NOMO-1 treated with dmso at 0.1 percent for 144 hours (cell line): ENCODE results near the gene C17orf100.
"Not testable (repeated sequence)": the region's sequence is repeated elsewhere in the genome, so short reads cannot be mapped to it uniquely, and the experiment has no call there.

Source experiments
- DNase-seq: peaks from one replicate; lab custom pipeline; 2025; ENCODE audit not compliant: unreplicated experiment; lab: John Stamatoyannopoulos, UW

C17orf100 gene

DNA sequence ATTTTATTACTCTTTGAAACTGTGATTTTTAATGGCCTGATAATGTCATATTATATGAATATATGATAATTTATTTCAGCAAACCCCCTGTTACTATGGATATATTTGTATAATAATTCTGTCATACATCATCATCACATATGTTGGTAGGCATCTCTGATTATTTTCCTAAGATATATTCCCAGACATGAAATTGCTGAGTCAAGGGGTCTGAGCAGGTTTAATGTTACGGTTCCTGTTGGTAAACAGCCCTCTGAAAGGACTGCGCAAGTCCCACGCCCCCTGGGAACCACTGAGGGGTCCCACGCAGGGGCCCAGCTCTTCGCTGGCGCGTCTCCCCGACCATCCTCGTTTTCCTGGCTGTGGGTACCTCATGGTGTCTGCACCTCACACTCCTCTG, 37.4 kb downstream of the C17orf100 start:
- DNase-seq, result no peak

DNA sequence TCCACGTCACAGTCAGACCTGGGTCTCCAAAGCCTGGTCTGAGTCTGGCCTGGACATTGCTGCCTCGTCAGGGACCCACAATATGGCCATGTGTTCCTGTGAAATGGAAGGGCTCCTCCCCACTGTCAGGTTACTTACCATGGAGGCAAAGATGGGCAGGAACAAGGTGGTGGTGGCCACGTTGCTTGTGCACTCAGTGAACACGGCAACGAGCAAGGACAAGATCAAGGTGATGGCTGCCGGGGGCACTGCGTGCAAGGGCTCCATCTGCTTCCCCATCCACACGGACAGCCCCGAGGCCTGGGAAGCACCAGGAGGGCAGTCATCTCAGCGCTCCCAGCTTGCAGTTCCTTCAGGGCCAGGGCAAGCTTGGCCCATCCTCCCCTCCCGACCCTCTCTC, 39.1 kb downstream of the C17orf100 start:
- DNase-seq, result no peak

DNA sequence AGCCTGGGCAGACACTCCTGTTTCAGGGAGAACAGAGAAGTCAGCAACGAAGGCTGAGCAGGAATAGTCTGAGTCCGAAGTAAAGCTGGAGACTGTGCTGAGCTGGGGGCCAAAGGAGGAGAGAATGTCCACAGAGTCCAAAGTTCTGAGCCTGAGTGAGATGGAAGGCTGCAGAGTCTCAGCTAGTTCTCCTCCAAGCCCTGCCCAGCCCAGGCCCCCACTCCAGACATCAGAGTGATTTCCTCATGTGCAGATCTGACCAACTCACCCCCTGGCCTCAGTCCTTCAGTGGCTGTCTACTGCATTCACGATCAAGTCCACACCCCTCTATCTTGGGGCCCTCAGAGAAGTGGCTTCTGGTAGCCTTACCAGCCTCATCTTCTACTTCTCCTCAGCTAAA, 40.0 kb downstream of the C17orf100 start:
- no peak for DNase-seq

DNA sequence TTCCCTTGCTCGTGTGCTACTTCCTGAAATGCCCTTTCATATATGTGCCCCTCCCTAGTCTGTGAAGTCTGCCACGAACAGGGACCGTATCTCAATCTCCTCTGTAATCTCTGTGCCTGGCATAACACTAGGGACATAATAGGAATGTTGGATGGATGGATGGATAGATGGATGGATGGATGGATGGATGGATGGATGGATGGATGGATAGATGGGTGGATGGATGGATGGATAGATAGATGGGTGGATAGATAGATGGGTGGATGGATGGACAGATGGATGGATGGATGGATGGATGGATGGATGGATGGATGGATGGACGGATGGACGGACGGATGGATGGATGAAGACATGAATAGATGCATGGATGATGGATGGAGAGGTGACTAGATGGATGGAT, 40.4 kb downstream of the C17orf100 start:
- not testable (repeated sequence) for DNase-seq

DNA sequence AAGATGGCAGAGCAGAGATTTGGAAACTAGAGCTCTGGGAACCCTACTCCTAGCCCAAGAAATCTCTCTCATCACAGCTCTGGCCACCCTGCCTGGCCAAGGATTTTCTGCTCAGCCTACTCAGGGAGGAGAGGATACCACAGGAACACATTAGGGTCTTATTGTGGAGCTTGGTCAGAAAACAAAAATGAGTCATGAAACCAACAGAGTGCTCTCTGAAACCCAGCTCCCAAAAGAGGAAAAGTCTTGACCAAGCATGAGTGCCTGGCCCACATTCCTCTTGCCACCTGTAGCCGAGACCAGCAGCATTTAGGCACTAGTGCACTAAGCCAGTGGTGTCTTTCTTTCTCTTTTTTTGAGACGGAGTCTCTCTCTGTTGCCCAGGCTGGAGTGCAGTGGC, 43.5 kb downstream of the C17orf100 start:
- no peak for DNase-seq

DNA sequence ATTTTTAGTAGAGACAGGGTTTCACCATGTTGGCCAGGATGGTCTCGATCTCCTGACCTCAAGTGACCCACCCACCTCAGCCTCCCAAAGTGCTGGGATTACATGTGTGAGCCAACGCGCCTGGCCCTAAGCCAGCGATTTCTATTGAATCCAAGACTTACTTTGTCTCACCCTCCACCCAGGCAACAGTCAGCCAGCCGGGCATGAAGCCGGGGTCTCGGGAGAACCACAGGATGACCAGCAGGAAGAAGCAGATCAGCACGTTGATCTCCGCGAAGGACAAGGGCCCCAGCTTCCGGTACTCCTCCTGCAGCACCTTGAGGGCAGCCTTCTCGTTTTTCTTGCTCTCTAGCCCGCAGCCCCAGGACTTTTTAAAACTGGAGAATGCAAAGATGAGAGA, 44.0 kb downstream of the C17orf100 start:
- no peak for DNase-seq

DNA sequence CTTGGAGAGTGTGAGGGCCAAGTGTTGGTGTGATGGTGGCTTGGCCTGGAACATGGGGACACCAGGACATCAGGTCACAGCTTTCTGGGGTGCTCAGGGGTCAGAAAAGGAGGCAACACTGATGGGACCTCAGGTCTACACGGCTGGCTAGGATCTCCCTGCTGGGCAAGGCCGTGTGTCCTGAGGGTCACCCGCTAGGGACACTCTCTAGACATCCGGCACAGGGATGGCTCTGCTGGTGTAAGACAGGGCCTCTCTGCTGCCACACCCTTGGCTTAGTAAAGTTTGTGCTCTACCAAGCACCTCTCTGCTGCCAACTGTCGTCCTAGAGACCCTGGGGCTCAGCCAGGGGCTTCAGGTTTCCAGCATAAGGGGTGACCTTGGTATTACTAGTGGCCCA, 45.3 kb downstream of the C17orf100 start:
- no peak for DNase-seq

DNA sequence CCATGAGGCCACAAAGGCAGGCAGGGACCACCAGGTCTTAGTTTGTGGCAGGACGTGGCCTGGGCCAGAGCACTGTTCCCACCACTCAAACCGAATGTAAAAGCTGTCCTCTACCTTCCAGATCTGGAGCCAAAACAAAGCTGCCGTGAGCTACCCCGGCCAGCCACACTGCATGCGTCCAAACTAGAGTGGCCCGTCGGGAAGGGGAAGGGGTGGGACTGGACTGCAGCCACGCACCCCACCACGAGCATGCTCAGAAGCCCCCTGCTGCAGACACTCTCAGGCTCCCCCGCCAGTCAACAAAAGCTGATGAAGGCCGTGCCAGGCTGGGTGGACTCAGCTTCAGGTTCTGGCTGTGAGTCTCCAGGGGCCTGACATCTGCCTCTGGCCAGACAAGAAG, 46.4 kb downstream of the C17orf100 start:
- DNase-seq, result no peak

DNA sequence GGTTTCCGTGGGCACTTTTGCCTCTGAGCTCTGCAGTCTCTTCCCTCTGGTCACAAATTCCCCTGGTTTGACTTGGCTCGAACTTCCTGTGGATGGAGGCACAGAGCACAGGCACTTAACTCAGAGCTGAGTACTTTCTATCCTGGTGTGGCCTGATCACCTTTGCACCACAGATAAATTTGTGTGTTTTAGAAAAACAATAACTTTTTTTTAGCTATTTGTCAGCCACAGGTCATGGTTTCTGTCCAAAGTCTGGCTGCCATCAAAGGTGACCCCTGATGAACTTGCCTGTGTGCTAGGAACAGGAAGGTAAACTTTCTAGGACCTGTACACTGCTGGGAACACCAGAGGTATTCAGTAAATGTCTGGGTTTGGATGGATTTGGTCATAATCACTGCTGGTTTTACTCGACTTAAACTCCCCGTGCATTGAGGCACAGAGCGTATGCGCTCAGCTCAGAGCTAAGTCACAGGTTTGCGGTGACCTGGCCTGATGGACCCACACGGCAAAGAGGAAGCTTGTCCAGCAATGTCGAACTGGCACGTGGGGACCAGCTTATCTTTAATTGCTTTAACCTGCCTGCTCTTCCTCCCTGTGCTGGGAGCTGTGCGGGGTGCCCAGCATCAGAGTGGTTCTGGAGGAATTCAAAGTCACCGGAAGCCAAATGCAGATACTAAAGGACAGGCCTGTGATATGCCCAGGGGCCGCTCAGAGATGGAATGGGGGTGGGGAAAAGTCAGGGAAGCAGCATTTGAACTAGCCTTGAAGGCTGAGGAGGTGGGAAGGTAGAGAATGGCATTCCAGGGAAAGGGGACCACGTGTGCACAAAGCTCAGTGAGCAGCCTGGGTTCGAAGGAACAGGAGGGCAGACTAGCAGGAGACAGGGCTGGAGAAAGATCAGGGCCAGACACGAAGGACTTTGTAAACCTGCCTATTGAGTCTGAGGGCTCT, 48.7 kb downstream of the C17orf100 start:
- no peak for DNase-seq

DNA sequence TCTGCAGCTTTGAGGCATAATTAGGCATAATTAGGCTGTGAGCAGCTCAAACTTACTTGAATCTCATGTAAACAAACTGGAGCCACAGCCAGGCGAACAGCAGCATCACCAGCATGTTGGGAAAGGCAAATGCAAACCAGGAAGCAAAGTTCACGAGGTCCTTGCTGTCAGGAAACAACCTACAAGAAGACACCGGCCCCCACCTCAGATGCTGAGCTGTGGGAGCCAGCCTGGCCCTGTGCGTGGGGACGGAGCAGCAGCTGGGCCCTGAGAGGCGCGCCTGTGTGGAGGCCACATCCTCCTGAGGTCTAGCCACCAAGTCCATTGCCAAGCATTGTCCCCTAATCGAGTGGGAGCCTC, 49.4 kb downstream of the C17orf100 start:
- DNase-seq, result no peak

DNA sequence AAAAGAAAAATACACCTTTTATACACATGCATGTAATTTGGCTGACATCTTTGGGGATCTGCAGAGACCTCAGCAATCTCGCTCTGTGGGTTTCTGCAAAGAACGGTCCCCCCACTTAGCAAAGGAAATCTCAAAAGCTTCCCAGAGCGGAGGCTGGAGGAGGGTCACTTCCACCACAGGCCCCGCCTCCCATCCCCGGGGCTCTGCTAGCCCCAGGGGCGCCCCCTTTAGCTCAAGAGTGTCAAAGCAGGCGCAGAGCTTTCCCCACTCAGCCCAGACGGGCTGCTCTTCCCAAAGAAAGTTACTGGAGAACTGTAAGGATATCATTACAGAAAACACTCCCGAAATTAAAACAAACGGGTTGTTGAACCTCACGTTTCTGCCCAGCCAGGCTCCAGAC, 50.2 kb downstream of the C17orf100 start:
- no peak for DNase-seq

DNA sequence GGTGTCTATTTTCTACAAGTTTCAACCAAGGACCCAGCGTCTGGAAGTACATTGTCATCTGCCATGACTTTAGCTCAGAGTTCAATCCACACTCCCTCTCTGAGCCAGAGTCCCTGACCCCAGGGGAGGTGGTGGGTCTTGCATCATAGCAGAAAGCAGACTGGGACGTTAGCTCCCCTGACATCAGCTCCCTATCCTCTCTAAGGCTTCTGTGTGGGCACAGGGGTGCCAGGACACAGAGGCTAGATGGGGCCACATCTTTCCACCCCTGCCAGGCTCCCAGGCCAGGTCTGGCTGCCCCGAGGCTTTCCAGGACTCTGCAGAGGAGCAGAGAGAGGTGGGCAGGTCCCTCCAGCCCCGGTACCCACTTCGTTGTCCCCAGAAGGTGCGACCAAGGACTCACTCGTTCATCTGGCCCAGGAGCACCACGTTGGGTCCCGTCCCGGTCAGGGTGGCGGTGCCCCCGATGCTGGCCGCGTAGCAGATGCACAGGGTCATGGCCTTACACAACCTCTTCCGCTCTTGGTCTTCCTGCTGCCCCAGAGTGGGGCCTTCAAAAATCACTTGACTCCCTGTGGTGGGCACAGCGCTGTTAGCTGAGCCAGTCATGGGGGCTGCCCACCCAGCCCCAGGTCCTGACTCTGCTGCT, 51.1 kb downstream of the C17orf100 start:
- no peak for DNase-seq
